Stimulated activated CD8-positive, alpha-beta memory T cell treated with anti-CD3 and anti-CD28 coated beads, Interleukin-2, amount 100 ng/mL, for 1 hour (primary cell): ENCODE results near the gene EGFR.

Source experiments
- DNase-seq, 2 donors: peaks; one replicate each; pipeline ENCODE4 v3.0.0-alpha.2; 2020; ENCODE audit warnings: low read depth in 2 of 2

EGFR gene

GRCh38 chr7:55189878-55190436, 171.1 kb downstream of the EGFR start:
- no peak for DNase-seq

- DNase-seq: no peak
Observed at GRCh38 chr7:55190511-55191160, 171.8 kb downstream of the EGFR start.

- no peak for DNase-seq
Observed at GRCh38 chr7:55191161-55191925, 172.5 kb downstream of the EGFR start.

DNA sequence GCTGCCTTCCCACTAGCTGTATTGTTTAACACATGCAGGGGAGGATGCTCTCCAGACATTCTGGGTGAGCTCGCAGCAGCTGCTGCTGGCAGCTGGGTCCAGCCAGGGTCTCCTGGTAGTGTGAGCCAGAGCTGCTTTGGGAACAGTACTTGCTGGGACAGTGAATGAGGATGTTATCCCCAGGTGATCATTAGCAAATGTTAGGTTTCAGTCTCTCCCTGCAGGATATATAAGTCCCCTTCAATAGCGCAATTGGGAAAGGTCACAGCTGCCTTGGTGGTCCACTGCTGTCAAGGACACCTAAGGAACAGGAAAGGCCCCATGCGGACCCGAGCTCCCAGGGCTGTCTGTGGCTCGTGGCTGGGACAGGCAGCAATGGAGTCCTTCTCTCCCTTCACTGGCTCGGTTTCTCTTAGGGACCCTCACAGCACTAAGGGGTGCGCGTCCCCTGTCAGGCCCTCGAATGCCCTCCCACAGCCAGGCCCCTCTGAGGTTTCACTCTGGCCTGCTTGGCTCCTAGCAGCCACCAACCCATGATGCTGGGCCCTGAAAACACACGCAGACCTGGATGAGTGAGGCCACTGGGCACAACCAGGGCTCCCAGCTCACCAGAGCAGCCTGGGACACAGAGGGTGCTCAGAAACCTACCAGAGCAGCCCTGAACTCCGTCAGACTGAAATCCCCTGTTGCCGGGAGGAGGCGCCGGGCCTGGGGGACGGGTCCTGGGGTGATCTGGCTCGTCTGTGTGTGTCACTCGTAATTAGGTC, 173.3 kb downstream of the EGFR start:
- no peak for DNase-seq

DNA sequence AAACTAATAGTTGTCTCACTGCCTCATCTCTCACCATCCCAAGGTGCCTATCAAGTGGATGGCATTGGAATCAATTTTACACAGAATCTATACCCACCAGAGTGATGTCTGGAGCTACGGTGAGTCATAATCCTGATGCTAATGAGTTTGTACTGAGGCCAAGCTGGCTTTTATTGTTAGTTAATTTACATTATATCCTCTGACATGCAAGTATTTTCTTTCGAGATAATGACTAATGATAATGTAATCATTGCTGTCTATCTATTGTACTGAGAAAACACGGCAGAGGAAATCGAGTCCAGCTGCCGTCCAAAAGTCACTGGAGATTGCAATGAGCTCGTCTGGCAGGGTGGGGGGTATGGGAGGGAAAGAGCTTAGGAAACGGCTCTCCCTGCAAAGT, 173.9 kb downstream of the EGFR start:
- DNase-seq: no peak

DNA sequence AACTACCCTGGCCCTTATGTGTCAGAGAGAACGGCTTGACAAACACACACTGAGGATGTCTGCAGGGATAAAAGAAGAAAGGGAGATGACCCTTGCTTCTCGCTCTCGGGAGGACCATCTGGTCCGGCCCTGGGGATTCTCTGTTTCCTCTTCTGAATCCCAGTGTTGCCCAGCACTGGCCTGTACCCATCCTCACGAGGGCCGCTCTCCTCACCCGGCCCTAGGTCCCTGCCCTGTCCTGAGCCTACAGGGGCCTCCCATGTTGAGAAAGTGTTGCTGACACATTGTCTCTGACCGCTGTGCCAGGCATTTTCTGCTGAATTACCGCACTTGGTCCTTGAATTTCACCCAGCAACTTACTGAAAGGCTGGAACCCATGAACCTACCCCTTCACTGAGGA, 174.4 kb downstream of the EGFR start:
- DNase-seq: no peak

- no peak for DNase-seq
Observed at GRCh38 chr7:55194522-55194921, 175.7 kb downstream of the EGFR start.

GRCh38 chr7:55198634-55199392, 180.0 kb downstream of the EGFR start:
- no peak for DNase-seq

- no peak for DNase-seq
Observed at GRCh38 chr7:55199418-55199817, 180.6 kb downstream of the EGFR start.

- DNase-seq: no peak
Observed at GRCh38 chr7:55200441-55200840, 181.6 kb downstream of the EGFR start.

- no peak for DNase-seq
Observed at GRCh38 chr7:55202150-55202913, 183.5 kb downstream of the EGFR start.

- no peak for DNase-seq
Observed at GRCh38 chr7:55203300-55203699, 184.5 kb downstream of the EGFR start.

GRCh38 chr7:55205124-55205955, 186.5 kb downstream of the EGFR start:
- no peak for DNase-seq

- no peak for DNase-seq
Observed at GRCh38 chr7:55206235-55207029, 187.6 kb downstream of the EGFR start.

- DNase-seq: no peak
Observed at GRCh38 chr7:55207436-55208125, 188.8 kb downstream of the EGFR start.

DNA sequence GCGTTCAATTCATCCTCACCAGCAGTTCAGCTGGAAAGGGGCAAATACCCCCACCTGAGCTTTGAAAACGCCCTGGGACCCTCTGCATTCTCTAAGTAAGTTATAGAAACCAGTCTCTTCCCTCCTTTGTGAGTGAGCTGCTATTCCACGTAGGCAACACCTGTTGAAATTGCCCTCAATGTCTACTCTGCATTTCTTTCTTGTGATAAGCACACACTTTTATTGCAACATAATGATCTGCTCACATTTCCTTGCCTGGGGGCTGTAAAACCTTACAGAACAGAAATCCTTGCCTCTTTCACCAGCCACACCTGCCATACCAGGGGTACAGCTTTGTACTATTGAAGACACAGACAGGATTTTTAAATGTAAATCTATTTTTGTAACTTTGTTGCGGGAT, 190.5 kb downstream of the EGFR start:
- no peak for DNase-seq

- DNase-seq: no peak
Observed at GRCh38 chr7:55210176-55210575, 191.4 kb downstream of the EGFR start.

DNA sequence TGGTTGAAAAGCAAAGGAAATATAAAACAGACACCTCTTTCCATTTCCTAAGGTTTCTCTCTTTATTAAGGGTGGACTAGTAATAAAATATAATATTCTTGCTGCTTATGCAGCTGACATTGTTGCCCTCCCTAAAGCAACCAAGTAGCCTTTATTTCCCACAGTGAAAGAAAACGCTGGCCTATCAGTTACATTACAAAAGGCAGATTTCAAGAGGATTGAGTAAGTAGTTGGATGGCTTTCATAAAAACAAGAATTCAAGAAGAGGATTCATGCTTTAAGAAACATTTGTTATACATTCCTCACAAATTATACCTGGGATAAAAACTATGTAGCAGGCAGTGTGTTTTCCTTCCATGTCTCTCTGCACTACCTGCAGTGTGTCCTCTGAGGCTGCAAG, 191.9 kb downstream of the EGFR start:
- no peak for DNase-seq

DNA sequence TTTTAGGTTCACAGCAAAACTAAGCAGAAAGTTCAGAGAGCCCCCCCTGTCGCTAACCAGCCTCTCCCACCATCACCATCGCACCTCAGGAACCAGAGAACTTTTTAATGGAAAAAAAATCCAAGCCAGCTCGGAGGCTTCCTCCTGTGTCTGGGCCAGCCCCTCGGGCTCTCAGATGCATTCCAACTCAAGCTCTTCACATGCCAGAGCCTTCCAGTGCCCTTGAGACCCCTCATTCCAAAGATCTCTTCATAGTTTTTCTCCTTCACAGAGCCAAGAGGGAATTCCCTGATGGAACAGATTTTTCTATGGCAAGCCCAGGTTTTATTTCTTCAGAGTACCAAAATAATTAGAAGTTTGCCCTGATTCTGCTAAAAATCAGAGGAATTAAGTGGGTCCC, 192.9 kb downstream of the EGFR start:
- DNase-seq: no peak
